Ishikawa (cell line): ENCODE data around the gene UCP1.

Experiments
- CEBPB ChIP-seq: IDR thresholded peaks from 2 replicates; pipeline ENCODE4 v1.6.1; 2012
- CREB1 ChIP-seq: IDR thresholded peaks from 2 replicates; pipeline ENCODE4 v1.6.1; 2012; ENCODE audit warnings: low read depth
- EGR1 ChIP-seq: IDR thresholded peaks from 2 replicates; pipeline ENCODE4 v1.6.1; 2012
- EP300 ChIP-seq: IDR thresholded peaks from 2 replicates; pipeline ENCODE4 v1.6.1; 2012; ENCODE audit warnings: borderline replicate concordance
- FOXM1 ChIP-seq: IDR thresholded peaks from 2 replicates; pipeline ENCODE4 v1.6.1; 2012; ENCODE audit warnings: low read depth, borderline replicate concordance
- MAX ChIP-seq: IDR thresholded peaks from 2 replicates; pipeline ENCODE4 v1.6.1; 2012
- NFIC ChIP-seq: IDR thresholded peaks from 2 replicates; pipeline ENCODE4 v1.6.1; 2012
- RAD21 ChIP-seq: IDR thresholded peaks from 2 replicates; pipeline ENCODE4 v1.6.1; 2012; ENCODE audit warnings: low read depth
- REST ChIP-seq: IDR thresholded peaks from 2 replicates; pipeline ENCODE4 v1.6.1; 2012; ENCODE audit warnings: low read depth, mild to moderate bottlenecking
- TAF1 ChIP-seq: IDR thresholded peaks from 2 replicates; pipeline ENCODE4 v1.6.1; 2012; ENCODE audit warnings: low read depth, mild to moderate bottlenecking
- TCF12 ChIP-seq: IDR thresholded peaks from 2 replicates; pipeline ENCODE4 v1.6.1; 2012; ENCODE audit warnings: low read depth
- TEAD4 ChIP-seq: IDR thresholded peaks from 2 replicates; pipeline ENCODE4 v1.6.1; 2012
- USF1 ChIP-seq: IDR thresholded peaks from 2 replicates; pipeline ENCODE4 v1.6.1; 2012
- YY1 ChIP-seq: IDR thresholded peaks from 2 replicates; pipeline ENCODE4 v1.6.1; 2012; ENCODE audit warnings: low read depth
- ZBTB7A ChIP-seq: IDR thresholded peaks from 2 replicates; pipeline ENCODE4 v1.6.1; 2012; ENCODE audit warnings: low read depth

The UCP1 gene

GRCh38 chr4:140556372-140557085 is 12.2 kb downstream of the UCP1 start:
- no peak for TF ChIP-seq FOXM1
- no peak for TF ChIP-seq EP300
- TF ChIP-seq ZBTB7A: no peak
- no peak for TF ChIP-seq NFIC
- no peak for TF ChIP-seq TEAD4
- TF ChIP-seq EGR1: no peak
- TF ChIP-seq TAF1: no peak
- TF ChIP-seq USF1: no peak
- no peak for TF ChIP-seq MAX
- no peak for TF ChIP-seq REST
- no peak for TF ChIP-seq TCF12
- TF ChIP-seq YY1: no peak
- no peak for TF ChIP-seq CEBPB
- TF ChIP-seq RAD21: no peak

GRCh38 chr4:140533951-140534480 is 34.7 kb downstream of the UCP1 start:
- TF ChIP-seq TCF12: no peak

- TF ChIP-seq MAX (no peak), REST (no peak), TEAD4 (no peak), TCF12 (no peak), FOXM1 (no peak), YY1 (no peak), RAD21 (no peak), EGR1 (no peak), USF1 (no peak), NFIC (no peak), ZBTB7A (no peak), CEBPB (no peak), TAF1 (no peak), EP300 (no peak)
These were observed 39.3 kb downstream of the UCP1 start for GRCh38 chr4:140529434-140529833.

GRCh38 chr4:140523857-140524742 is 44.7 kb downstream of the UCP1 start, which contains the start of gene ELMOD2:
Gene ELMOD2 (plus strand): TSS chr4:140524168. CDS start chr4:140525429, 1,261 bp downstream.
- peak; percentile 78 for TF ChIP-seq ZBTB7A
- TF ChIP-seq USF1: 0 out of 2 replicates have a peak, but pooled peaks have one; percentile 2
- TF ChIP-seq CEBPB: no peak
- no peak for TF ChIP-seq FOXM1
- TF ChIP-seq TCF12: 0 out of 2 replicates have a peak, but pooled peaks have one; percentile 30
- TF ChIP-seq RAD21: peak; percentile 42; the same call in 1 of the 2 replicates
- TF ChIP-seq CREB1: no peak
- TF ChIP-seq EP300: 0 out of 2 replicates have a peak, but pooled peaks have one; percentile 11
- TF ChIP-seq NFIC: 0 out of 2 replicates have a peak, but pooled peaks have one; percentile 5
- TF ChIP-seq REST: no peak
- TF ChIP-seq TEAD4: no peak
- TF ChIP-seq MAX: peak; percentile 78
- no peak for TF ChIP-seq EGR1
- peak; percentile 43; the same call in 1 of the 2 replicates for TF ChIP-seq TAF1
- 0 out of 2 replicates have a peak, but pooled peaks have one; percentile 37 for TF ChIP-seq YY1
